Lower leg skin (tissue), 4 donors: ENCODE data around the gene YIPF2. TPM values are rescaled to one million over a fixed set of nuclear protein-coding genes. Genes with fewer than 3 reads are reported as not detected.
"Not testable (repeated sequence)": the region's sequence is repeated elsewhere in the genome, so short reads cannot be mapped to it uniquely, and the experiment has no call there.

ENCODE experiments used
- DNase-seq, 2 donors: peaks; one replicate each; pipeline ENCODE4 v3.0.0-alpha.2; 2019; ENCODE audit warnings: low spot score in 2 of 2
- H3K4me3 ChIP-seq: fragments of 200-600 bp; sonication (generic); 2 replicates; pipeline ENCODE4 v1.5.1; 2017; ENCODE audit warnings: mild to moderate bottlenecking, low read depth; ENCODE audit not compliant: poor library complexity, severe bottlenecking
- CTCF ChIP-seq, 3 donors: fragments of 450-650 bp; IDR thresholded peaks; one replicate each; pipeline ENCODE4 v1.5.1; 2016; ENCODE audit warnings: antibody characterized with exemption in 3 of 3, mild to moderate bottlenecking in 3 of 3, moderate library complexity in 2 of 3
- POLR2A ChIP-seq, 2 donors: fragments of 450-650 bp; IDR thresholded peaks; one replicate each; pipeline ENCODE4 v1.6.1; 2016 to 2017; ENCODE audit warnings: antibody characterized with exemption in 2 of 2, mild to moderate bottlenecking in 1 of 2, moderate library complexity in 1 of 2
- WGBS, 2 donors: methylation state at CpG; one replicate each; pipeline ENCODE4 v1.1.5; 2018; 5-methylcytosine and 5-hydroxymethylcytosine counted together
- intact Hi-C: fragments of 100-400 bp; cut with DNase I; formaldehyde crosslinking; loops from one replicate; pipeline ENCODE4 v1.15.0; 2023; ENCODE audit warnings: low total_unique reads
- total RNA-seq, 4 donors: library from RNA; depleted of rRNA; stranded (reverse); fragments of >200 nt; gene quantifications; one replicate each; pipeline ENCODE4 v1.1.0, GENCODE V29; 2016

The YIPF2 gene
- total RNA-seq, 4 donors from 2014 or later, result 38.4 to 55.3 (median 47.8) TPM

GRCh38 chr19:10945264-10945663, 16.8 kb upstream of the YIPF2 start:
- 86 to 90% methylated on average over 4 of the region's 4 CpGs for WGBS, 2 donors
- no peak for TF ChIP-seq POLR2A (IDR thresholded peaks at IDR 0.05)
- no peak for TF ChIP-seq CTCF (IDR thresholded peaks at IDR 0.05)
- intact Hi-C loops, result no loop called here
- no peak overlapping the region for H3K4me3 ChIP-seq
- no peak for DNase-seq

GRCh38 chr19:10943412-10943811, 15.0 kb upstream of the YIPF2 start:
- DNase-seq, intact Hi-C loops, H3K4me3 ChIP-seq: not testable (repeated sequence)
- 84 to 92% methylated on average over 4 of the region's 4 CpGs for WGBS, 2 donors

DNA sequence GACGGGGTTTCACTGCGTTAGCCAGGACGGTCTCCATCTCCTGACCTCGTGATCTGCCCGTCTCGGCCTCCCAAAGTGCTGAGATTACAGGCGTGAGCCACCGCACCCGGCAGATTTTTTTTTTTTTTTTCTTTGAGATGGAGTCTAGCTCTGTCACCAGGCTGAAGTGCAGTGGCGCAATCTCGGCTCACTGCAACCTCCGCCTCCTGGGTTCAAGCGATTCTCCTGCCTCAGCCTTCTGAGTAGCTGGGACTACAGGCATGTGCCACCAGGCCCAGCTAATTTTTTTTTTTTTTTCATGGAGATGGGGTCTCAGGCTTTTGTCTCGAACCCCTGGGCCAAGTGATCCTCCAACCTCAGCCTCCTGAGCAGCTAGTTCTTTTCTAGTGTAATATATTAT, 13.2 kb upstream of the YIPF2 start:
- H3K4me3 ChIP-seq, intact Hi-C loops, DNase-seq: not testable (repeated sequence)
- WGBS, 2 donors, result 77 to 79% methylated on average over 14 of the region's 14 CpGs

GRCh38 chr19:10936661-10937084, 8.2 kb upstream of the YIPF2 start:
- H3K4me3 ChIP-seq, result no peak overlapping the region
- WGBS, 2 donors, result 3% methylated on average over 11 of the region's 11 CpGs
- TF ChIP-seq POLR2A (IDR thresholded peaks at IDR 0.05) (no peak), CTCF (IDR thresholded peaks at IDR 0.05) (no peak)
- DNase-seq, result no peak
- intact Hi-C loops, result no loop called here

GRCh38 chr19:10935371-10936059, 7.1 kb upstream of the YIPF2 start:
- intact Hi-C loops, result no loop called here
- WGBS, 2 donors, result 94 to 95% methylated on average over 9 of the region's 9 CpGs

DNA sequence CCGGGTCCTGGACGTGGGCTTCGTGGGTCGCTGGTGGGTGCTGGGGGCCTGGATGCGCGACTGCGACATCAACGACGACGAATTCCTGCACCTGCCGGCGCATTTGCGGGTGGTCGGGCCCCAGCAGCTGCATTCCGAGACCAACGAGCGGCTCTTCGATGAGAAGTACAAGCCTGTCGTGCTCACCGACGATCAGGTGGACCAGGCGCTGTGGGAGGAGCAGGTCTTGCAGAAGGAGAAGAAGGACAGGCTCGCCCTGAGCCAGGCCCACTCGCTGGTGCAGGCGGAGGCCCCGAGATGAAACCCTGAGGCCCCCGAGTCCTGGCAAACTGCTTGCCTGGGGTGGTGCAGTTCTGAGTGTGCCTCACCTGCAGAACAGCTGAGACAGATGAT, 959 bp upstream of the YIPF2 start:
- intact Hi-C loops, result loop anchor here (10.0 kb wide), 1 partner anchor 55 kb away; the partner anchor contains the start of gene CARM1
- WGBS, 2 donors, result 11 to 12% methylated on average over 20 to 24 of the region's 27 CpGs
- no peak for TF ChIP-seq CTCF (IDR thresholded peaks at IDR 0.05)

More at GRCh38 chr19:10935371-10936059, 7.1 kb upstream of the YIPF2 start:
- H3K4me3 ChIP-seq, result no peak overlapping the region
- DNase-seq, result no peak
- no peak for TF ChIP-seq CTCF (IDR thresholded peaks at IDR 0.05)
- TF ChIP-seq POLR2A (IDR thresholded peaks at IDR 0.05), result no peak

More for the DNA sequence above, 959 bp upstream of the YIPF2 start:
- no peak for DNase-seq
- peak overlapping the region; percentile 71 for H3K4me3 ChIP-seq
